HCT116 (cell line): ENCODE measurements around the gene MATR3. TPM values are rescaled to one million over a fixed set of nuclear protein-coding genes. Genes with fewer than 3 reads are reported as not detected.

Experiments
- ATAC-seq: fragments of 200-7000 bp; cut with Tn5 transposase; 2 replicates; pipeline ENCODE4 v1.9.1; 2020; ENCODE audit warnings: mild to moderate bottlenecking, moderate library complexity
- BruUV-seq: library from RNA; stranded (reverse); fragments of 400-500 nt; replicated peaks from 2 replicates; lab custom pipeline; 2021; lab: Mats Ljungman, UMichigan
- CTCF ChIA-PET: fragments of 300-600 bp; sonication (Branson Sonifier 250); formaldehyde crosslinking; loops from one replicate; lab custom pipeline; 2021; ENCODE audit warnings: antibody characterized with exemption; lab: Charles Lee
- POLR2A ChIA-PET: fragments of 300-600, 350-600 bp; sonication (Branson Sonifier 250); formaldehyde crosslinking; loops from one replicate; lab custom pipeline; 2021; ENCODE audit warnings: antibody characterized with exemption; lab: Charles Lee
- RAD21 ChIA-PET, 2 experiments: fragments of 300-600 bp; sonication (Branson Sonifier 250); formaldehyde crosslinking; loops; one replicate each; lab custom pipeline; 2023; ENCODE audit warnings: low total read pairs in 2 of 2; ENCODE audit not compliant: uncharacterized antibody in 2 of 2, unreplicated experiment in 2 of 2, low non-redundant PET in 1 of 2; lab: Charles Lee
- DNase-seq: peaks from one replicate; pipeline ENCODE4 v3.0.0-alpha.2; 2010; ENCODE audit warnings: low read depth, low spot score
- H2AFZ ChIP-seq: fragments of 200-600 bp; shearing (Covaris generic), sonication (generic); 2 replicates; pipeline ENCODE4 v1.6.1; 2017; ENCODE audit warnings: low read depth, mixed run types, mixed read lengths, antibody characterized with exemption, low read length; ENCODE audit not compliant: poor library complexity, severe bottlenecking
- H3K27ac ChIP-seq: 2 replicates; pipeline ENCODE4 v1.5.1; 2012; ENCODE audit warnings: low read depth, low read length
- H3K27me3 ChIP-seq: fragments of 200-600 bp; sonication (generic); 2 replicates; pipeline ENCODE4 v1.6.1; 2016; ENCODE audit warnings: mixed run types, low read length, mixed read lengths; ENCODE audit not compliant: insufficient read depth
- H3K36me3 ChIP-seq, 2 experiments: fragments of 200-500 bp in 1 of 2; fragments of 200-600 bp in 1 of 2; sonication (Bioruptor generic) in 1 of 2; sonication (generic) in 1 of 2; 2 replicates each; pipeline versions ENCODE4 v1.5.1 to v1.6.1; 2014 to 2016; ENCODE audit warnings: low read length in 2 of 2, inconsistent platforms in 1 of 2, mixed read lengths in 1 of 2, mixed run types in 1 of 2; ENCODE audit not compliant: insufficient read depth in 2 of 2, control insufficient read depth in 1 of 2
- H3K4me1 ChIP-seq, 2 experiments: fragments of 200-600 bp in 1 of 2; sonication (generic) in 1 of 2; 2 replicates each; pipeline versions ENCODE4 v1.5.1 to v1.6.1; 2012 to 2017; ENCODE audit warnings: low read length in 2 of 2, inconsistent platforms in 1 of 2, mild to moderate bottlenecking in 1 of 2, mixed read lengths in 1 of 2, mixed run types in 1 of 2, moderate library complexity in 1 of 2; ENCODE audit not compliant: insufficient read depth in 2 of 2, control insufficient read depth in 1 of 2
- H3K4me2 ChIP-seq: fragments of 200-600 bp; sonication (generic); 2 replicates; pipeline ENCODE4 v1.6.1; 2017; ENCODE audit warnings: mixed run types, low read length, mixed read lengths
- H3K4me3 ChIP-seq, 2 experiments: fragments of 200-600 bp in 1 of 2; sonication (generic) in 1 of 2; replicated peaks in 1 of 2; 2 replicates each; pipeline ENCODE4 v1.5.1; 2011 to 2016; ENCODE audit warnings: low read length in 2 of 2, control low read depth in 1 of 2, low read depth in 1 of 2, mild to moderate bottlenecking in 1 of 2, mixed read lengths in 1 of 2, mixed run types in 1 of 2
- H3K79me2 ChIP-seq: fragments of 200-600 bp; sonication (generic); 2 replicates; pipeline ENCODE4 v1.6.1; 2017; ENCODE audit warnings: mild to moderate bottlenecking, mixed run types, low read length, moderate library complexity, mixed read lengths; ENCODE audit not compliant: insufficient read depth
- H3K9ac ChIP-seq: fragments of 200-600 bp; sonication (generic); 2 replicates; pipeline ENCODE4 v1.6.1; 2016; ENCODE audit warnings: low read length, mixed read lengths
- H3K9me2 ChIP-seq: fragments of 200-600 bp; sonication (generic), shearing (Covaris generic); 2 replicates; pipeline ENCODE4 v1.6.1; 2017; ENCODE audit warnings: mixed run types, mild to moderate bottlenecking, moderate library complexity; ENCODE audit not compliant: insufficient read depth
- H3K9me3 ChIP-seq, 2 experiments: fragments of 200-500 bp in 1 of 2; fragments of 200-600 bp in 1 of 2; sonication (Bioruptor generic) in 1 of 2; sonication (generic) in 1 of 2; 2 replicates each; pipeline ENCODE4 v1.6.1; 2014 to 2017; ENCODE audit warnings: low read length in 2 of 2, mixed read lengths in 2 of 2, inconsistent platforms in 1 of 2, low read depth in 1 of 2, mild to moderate bottlenecking in 1 of 2, mixed run types in 1 of 2, moderate library complexity in 1 of 2; ENCODE audit not compliant: control insufficient read depth in 1 of 2, insufficient read depth in 1 of 2
- H4K20me1 ChIP-seq: fragments of 200-600 bp; sonication (generic), shearing (Covaris generic); 2 replicates; pipeline ENCODE4 v1.6.1; 2017; ENCODE audit warnings: mixed run types, mild to moderate bottlenecking, moderate library complexity; ENCODE audit not compliant: insufficient read depth
- CTCF ChIP-seq, 3 experiments: fragments of 200-600 bp in 1 of 3; sonication (generic) in 1 of 3; IDR thresholded peaks in 2 of 3; conservative IDR thresholded peaks in 1 of 3; 2 replicates each; pipeline ENCODE4 v1.5.1; 2012 to 2017; ENCODE audit warnings: low read depth in 2 of 3, low read length in 2 of 3, antibody characterized with exemption in 1 of 3, borderline replicate concordance in 1 of 3, control low read depth in 1 of 3, mild to moderate bottlenecking in 1 of 3, mixed read lengths in 1 of 3, mixed run types in 1 of 3, moderate library complexity in 1 of 3; ENCODE audit not compliant: insufficient read depth in 1 of 3
- EGR1 ChIP-seq: IDR thresholded peaks from 2 replicates; pipeline ENCODE4 v1.6.1; 2012; ENCODE audit warnings: low read depth
- ELF1 ChIP-seq: IDR thresholded peaks from 2 replicates; pipeline ENCODE4 v1.6.1; 2012; ENCODE audit warnings: low read depth, borderline replicate concordance
- EZH2 ChIP-seq: fragments of 200-600 bp; sonication (generic); IDR thresholded peaks from 2 replicates; pipeline ENCODE4 v1.6.1; 2017; ENCODE audit warnings: antibody characterized with exemption, mixed run types
- SIN3A ChIP-seq: IDR thresholded peaks from 2 replicates; pipeline ENCODE4 v1.6.1; 2012; ENCODE audit warnings: low read depth
- SP1 ChIP-seq: IDR thresholded peaks from 2 replicates; pipeline ENCODE4 v1.6.1; 2012; ENCODE audit warnings: low read depth
- YY1 ChIP-seq: IDR thresholded peaks from 2 replicates; pipeline ENCODE4 v1.6.1; 2011; ENCODE audit warnings: low read length, low read depth, moderate library complexity, mild to moderate bottlenecking; ENCODE audit not compliant: insufficient replicate concordance; ENCODE audit errors: extremely low read depth
- ZNF274 ChIP-seq: fragments of 200-500 bp; sonication (Bioruptor generic); IDR thresholded peaks from 2 replicates; pipeline ENCODE4 v1.6.1; 2014; ENCODE audit warnings: mild to moderate bottlenecking, low read depth, low read length, inconsistent platforms
- intact Hi-C: fragments of 100-400 bp; cut with micrococcal nuclease; formaldehyde crosslinking; loops from 2 replicates; pipeline ENCODE4 v1.10.0; 2022
- total RNA-seq: library from RNA; stranded (reverse); gene quantifications from one replicate; pipeline ENCODE4 v1.2.1, GENCODE V29; 2021; ENCODE audit not compliant: unreplicated experiment

Gene MATR3
- total RNA-seq, 1 experiment from 2014 or later, result 123 TPM

GRCh38 chr5:139374909-139375308 lies 81.4 kb downstream of the MATR3 start:
- intact Hi-C loops, result loop anchor here (10.0 kb wide), 1 partner anchor 180 kb away; the partner anchor contains the start of gene SIL1
- Histone ChIP-seq H3K27ac (0 out of 2 replicates have a peak overlapping the region, but pooled peaks have one; percentile 68), H3K4me2 (no peak overlapping the region)

More at GRCh38 chr5:139374909-139375308, 81.4 kb downstream of the MATR3 start:
- H3K27me3 ChIP-seq, result no peaks in the 10 kb centered on the region
- no peak overlapping the region for H3K9ac ChIP-seq
- RAD21 ChIA-PET, result no interaction called here
- H3K4me1 ChIP-seq, result peaks cover 28 to 29% of the 10 kb centered on the region in 2 experiments
- H2AFZ ChIP-seq, result no peak overlapping the region
- CTCF ChIA-PET, result no interaction called here
- DNase-seq (no peak), ATAC-seq (no peak)
- H3K36me3 ChIP-seq, result peaks cover 2 to 13% of the 10 kb centered on the region in 2 experiments; a peak in 2 of 4 replicates
- no peaks in the 10 kb centered on the region for H3K79me2 ChIP-seq
- no TSS peak for BruUV-seq
- no peaks in the 10 kb centered on the region for H3K9me2 ChIP-seq
- H3K9me3 ChIP-seq, result no peaks in the 10 kb centered on the region
- no peak overlapping the region for H3K4me3 ChIP-seq
- POLR2A ChIA-PET, result interaction anchor here (1.2 kb wide), 1 partner anchor 33 kb away, joined by 5 read pairs; no protein-coding TSS in a partner anchor
- H4K20me1 ChIP-seq, result no peaks in the 10 kb centered on the region
- no peak for TF ChIP-seq ZNF274
- TF ChIP-seq SP1, result no peak
- no peak for TF ChIP-seq ELF1
- no peak for TF ChIP-seq SIN3A
- TF ChIP-seq EZH2, result no peak
- TF ChIP-seq YY1, result no peak
- TF ChIP-seq CTCF (IDR thresholded peaks at IDR 0.05 in 2 of 3, conservative IDR thresholded peaks at IDR 0.05 in 1 of 3; ENCODE audit: borderline replicate concordance in 1 of 3, insufficient read depth in 1 of 3, low read depth in 2 of 3, low read length in 2 of 3), result no peak
- no peak for TF ChIP-seq EGR1
